HG02759 (cell line): ENCODE measurements around the gene PRICKLE4.

ENCODE experiments used
- ATAC-seq: cut with Tn5 transposase; IDR thresholded peaks from one replicate; pipeline ENCODE4 v1.9.1; 2021; ENCODE audit warnings: mild to moderate bottlenecking, moderate library complexity; ENCODE audit not compliant: unreplicated experiment

PRICKLE4 gene

DNA sequence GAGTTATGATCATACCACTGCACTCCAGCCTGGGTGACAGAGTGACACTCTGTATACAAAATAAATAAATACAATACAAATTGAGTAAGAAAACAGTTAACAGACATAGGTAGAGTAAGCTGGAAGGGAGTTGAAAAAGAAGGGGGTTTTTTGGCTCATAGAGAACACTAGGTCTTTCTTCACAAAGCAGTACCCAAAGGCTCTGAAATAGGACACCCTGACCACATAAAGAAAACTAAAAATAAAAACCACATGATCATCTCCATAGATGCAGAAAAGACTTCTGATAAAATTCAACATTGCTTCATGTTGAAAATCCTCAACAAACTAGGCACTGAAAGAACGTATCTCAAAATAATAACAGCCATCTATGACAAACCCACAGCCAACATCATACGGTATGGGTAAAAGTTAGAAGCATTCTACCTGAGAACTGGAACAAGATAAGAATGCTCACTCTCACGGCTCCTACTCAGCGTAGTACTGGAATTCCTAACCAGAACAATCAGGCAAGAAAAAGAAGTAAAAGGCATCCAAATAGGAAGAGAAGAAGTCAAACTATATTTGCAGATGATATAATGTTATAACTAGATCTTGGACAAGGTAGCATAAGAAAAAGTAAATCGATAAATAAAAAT lies 55.6 kb downstream of the PRICKLE4 start:
- no peak for ATAC-seq

DNA sequence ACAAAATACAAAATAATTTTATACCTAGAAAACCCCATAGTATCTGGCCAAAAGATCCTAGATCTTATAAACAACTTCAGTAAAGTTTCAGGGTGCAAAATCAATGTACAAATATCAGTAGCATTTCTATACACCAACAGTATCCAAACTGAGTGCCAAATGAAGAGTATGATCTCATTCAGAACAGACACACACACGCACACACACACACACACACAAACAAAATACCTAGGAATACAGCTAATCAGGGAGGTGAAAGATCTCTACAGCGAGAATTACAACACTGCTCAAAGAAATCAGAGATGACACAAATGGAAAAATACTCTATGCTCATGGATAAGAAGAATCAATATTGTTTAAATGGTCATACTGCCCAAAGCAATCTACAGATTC lies 56.1 kb downstream of the PRICKLE4 start:
- no peak for ATAC-seq
